GM19193 (cell line): ENCODE data around the gene FOXE3.

Experiments used
- POLR2A ChIP-seq: IDR thresholded peaks from 4 replicates; pipeline ENCODE4 v1.6.1; 2011; ENCODE audit not compliant: insufficient read depth, insufficient read length; ENCODE audit errors: extremely low read depth

Gene FOXE3

DNA sequence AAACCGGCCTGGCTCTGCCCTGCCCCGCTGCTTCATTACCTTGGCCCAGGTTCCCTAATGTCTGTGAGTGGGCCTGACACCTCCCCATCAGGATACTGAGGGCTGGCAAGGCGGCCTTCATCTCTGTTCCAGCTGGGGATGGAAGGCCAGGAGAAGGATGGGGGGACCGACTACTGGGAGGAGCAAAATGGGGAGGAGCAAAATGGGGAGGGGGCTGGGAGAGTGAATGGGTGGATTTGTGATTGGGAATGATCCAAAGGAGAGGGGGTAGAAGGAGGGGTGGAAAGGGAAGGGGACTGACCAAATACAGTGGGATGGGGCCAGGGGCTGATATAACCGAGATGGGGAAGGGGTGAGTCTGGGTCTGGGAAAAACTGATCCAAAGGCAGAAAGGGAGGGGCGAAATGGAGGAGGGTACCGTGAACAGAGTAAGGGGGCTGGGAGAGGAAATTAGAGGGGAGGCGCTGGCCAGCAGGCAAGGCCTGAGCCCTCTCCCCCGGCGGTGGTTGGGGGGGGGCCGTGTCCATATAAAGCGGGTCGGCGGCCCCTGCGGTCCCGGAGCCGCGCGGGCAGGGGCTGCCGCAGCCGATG is at the start of gene FOXE3:
Gene FOXE3 (plus strand): TSS at position 558 of the 591 bp plus-strand sequence. CDS start 31 bp downstream, at position 589.
- no peak for TF ChIP-seq POLR2A

DNA sequence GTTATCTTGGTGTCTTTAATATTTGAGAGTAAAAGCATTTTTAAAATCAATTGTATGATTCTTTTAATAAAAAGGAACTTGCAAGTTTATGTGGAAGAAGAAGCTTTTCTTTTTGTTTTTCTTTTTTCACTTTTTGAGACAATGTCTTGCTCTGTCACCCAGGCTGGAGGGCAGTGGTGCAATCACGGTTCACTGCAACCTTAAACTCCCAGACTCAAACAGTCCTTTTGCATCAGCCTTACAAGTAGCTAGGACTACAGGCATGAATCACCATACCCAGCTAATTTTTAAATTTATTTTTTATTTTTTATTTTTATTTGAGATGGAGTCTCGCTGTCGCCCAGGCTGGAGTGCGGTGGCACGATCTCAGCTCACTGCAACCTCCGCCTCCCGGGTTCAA is 48.4 kb upstream of the FOXE3 start:
- TF ChIP-seq POLR2A: no peak

DNA sequence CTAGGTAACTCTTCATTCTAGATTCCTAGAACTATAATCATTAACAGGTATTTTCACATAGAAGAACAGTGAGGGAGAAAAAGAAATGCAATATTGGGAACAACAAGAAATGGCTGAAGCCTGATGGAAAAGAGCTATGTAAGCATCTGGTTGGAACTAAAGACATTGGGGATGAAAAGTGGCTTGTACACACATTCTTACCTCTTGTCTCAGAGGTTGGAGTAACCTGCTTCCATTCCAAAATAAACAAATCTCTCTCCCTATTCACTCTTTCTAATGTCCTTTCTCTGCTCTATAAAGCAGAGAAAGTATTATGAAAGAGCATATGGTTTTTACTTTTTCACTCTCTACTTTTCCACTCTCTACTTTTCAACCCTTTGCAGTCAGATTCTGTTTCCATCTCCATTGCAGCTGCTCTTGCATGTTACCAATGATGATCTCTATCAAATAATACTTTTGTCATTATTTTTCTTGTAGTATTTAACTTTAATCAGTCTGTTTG is 45.0 kb upstream of the FOXE3 start:
- no peak for TF ChIP-seq POLR2A

DNA sequence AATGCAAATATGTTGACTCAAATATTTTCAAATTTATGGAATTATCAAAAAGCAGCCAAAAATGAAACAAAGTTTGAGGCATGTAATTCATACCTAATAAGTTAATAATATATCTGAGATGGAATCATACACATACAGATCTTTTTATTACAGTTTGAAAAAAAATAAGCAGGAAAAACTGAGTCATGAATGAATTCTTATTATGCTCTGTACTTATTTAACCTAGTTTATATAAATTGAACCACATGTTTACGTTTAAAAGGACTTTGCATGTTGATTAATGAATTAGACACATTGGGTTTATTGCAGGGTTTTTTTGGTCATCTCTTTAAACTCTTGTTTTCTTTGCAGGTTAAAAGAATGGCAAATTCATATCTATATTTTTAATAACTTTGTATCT is 41.6 kb upstream of the FOXE3 start:
- no peak for TF ChIP-seq POLR2A

DNA sequence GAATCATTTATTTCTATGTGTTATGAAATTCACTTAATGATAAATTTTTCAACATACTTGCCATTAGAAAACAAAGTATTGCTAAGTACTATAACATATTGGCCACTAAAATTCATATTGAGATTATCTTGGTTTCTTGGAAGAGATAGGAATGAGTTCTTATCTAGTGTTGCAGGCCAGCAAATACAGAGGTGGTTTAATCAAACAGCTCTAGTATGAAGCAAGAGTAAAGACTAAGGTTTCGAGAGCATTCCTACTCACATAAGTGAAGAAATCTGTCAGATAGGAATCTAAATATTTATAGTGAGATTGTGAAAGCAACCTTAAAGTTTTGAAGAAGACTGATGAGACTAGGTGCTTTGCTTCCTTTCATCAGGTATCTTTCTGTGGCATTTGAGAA is 37.9 kb upstream of the FOXE3 start:
- no peak for TF ChIP-seq POLR2A

DNA sequence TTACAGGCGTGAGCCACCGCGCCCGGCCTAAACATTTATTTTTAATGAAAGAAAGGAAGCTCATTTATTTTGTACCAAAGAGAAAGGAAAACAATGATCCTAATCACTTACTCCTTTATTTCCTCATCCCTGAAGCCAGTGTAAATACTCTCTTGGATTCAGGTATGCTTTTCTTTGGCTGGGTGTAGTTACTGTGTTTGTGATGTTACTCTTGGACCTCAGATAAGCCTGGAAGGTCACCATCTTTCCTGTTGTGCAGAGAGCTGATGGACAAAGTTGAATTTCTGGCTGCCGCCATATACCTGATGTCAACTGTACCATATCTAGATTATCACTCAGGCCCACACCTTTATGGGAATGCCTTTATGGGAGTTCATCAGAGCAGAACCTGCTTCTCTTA is 35.4 kb upstream of the FOXE3 start:
- no peak for TF ChIP-seq POLR2A

DNA sequence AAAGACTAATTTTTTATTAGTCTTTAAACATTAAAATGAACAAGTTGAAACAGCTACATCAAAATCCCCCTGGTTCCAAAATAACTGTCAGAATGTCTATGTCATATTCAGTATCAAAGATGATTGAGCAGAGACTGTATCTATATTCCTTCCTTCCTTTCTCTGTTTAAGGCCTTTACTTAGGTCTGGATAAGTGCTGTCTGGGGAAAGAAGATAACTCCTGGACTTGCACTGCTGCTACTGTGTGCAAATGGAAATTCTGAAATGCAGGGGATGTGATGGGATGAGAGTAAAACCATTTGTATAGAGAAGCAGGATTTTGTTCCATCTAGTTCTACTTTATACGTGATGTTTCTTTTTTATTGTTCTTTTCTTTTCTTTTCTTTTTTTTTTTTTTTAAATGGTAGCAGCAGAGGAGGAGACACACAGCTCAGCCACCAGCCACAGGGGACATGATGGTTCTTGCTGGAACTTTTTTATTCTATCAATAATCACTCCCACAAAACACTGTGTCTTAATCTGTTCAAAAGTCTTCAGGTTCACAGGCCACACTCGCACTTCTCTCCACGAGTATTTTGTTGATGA is 33.6 kb upstream of the FOXE3 start:
- TF ChIP-seq POLR2A: no peak

DNA sequence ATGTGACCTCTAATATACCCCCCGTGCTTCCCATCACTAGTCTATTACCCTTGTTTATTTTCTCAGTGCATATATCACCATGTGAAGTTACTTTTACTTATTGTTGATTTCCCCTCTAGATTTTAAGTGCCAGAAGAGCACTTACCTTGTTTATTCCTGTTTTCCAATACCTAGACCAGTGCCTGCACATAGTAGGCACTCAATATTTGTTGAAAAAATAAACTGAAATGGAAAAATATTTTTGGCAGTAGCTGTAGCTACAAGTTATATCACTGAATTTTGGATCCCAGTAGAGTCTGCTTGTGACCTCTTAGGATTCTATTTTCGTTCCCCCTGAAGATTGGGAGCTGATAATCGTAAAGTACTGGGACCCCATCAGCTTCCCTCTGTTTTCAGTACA is 32.0 kb upstream of the FOXE3 start:
- no peak for TF ChIP-seq POLR2A

DNA sequence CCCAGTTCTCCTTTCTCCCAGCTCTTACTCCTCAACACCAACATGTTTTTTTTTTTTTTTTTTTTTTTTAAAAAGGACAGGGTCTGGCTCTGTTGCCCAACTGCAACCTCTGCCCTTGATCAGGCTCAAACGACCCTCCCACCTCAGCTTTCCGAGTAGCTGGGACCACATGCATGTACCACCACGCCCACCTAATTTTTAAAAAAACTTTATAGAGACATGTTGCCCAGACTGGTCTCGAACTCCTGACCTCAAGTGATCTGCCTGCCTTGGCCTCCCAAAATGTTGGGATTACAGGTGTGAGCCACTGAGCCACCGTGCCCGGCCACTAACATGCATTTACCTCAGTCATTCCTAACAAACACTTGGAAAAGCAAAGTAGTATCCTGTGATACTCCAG is 31.1 kb upstream of the FOXE3 start:
- TF ChIP-seq POLR2A: no peak

DNA sequence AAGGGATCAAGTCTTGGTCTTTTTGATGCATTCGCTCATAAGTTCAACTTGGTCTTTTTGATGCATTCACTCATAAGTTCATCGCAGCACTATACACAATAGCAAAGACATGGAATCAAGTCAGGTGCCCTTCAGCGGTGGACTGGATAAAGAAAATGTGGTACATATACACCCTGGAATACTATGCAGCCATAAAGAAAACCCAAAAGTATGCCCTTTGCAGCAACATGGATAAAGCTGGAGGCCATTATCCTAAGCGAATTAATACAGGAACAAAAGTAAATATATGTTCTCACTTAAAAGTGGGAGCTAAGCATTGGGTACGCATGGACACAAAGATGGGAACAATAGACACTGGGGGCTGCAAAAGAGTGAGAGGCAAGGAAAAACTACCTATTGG is 29.8 kb upstream of the FOXE3 start:
- no peak for TF ChIP-seq POLR2A

DNA sequence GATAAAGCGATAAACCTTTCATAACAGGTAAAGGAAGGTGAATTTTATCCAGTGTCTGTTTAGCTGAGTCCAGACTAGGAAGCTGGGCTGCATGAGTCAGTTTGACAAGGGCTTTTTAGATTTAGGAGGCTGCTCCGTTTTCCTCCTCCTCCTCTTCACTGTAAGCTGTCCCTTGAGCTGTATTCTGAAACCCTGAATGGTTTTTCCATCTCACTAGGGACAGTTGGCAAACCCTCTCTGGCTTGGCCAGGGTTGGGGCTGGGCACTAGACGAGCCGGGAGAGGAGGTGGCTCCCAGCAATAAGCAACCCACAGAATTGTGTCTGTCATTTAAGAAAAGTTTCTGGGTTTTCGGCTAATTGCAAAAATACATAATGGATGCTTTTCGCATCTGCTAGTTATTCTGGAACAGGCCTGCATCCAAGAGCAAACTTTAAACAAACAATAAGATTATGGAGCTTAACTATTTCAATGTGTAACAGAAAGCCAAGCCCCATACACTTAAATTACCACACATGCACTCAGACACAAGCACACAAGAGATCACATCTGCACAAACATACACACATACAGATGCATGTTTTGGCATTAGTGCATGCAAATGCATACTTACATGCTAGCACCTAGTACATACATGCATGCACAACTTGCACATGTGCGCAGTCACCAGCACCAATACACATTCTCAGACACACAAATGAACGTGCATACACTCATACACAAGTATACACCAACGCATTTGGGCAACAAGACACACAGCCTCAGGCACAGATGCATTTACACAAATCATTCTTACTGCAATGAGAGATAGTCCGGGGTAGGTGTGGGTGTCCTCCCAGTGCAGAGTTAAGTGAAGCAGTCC is 27.8 kb upstream of the FOXE3 start:
- TF ChIP-seq POLR2A: no peak

DNA sequence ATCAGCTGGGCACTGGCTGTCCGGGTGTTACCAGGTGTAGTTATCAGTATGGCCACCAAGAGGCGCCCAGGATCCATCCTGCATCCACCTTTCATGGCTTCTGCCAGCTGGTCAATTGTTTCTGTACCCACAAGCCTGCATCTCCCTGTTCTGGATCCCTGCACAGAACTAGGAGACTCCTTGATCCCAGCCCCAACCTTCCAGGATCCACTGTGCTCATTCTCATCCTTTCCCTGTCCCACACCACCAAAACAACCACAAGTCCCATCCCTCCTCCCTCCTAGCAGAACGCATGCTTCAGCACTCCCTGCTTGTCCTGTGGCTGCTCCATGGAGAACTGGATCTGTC is 27.2 kb upstream of the FOXE3 start:
- no peak for TF ChIP-seq POLR2A

DNA sequence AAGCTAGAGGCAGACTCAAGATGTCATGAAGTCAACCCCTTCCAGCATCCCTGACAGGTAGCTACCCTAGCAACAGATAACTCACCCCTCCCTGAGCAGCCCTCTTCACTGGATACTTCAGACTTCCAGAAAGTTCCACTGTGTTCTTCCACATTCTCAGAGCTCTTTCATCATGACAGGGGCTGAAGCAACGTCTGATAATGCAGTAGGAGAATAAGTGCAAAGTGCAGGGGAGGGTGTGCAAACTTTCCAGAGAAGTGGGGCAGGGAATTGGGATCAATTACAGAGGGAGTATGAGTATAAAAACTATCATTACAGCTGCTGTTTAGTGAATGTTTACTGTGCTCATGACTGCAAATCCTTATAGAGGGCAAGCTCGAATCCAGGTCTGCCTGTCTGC is 26.4 kb upstream of the FOXE3 start:
- no peak for TF ChIP-seq POLR2A

DNA sequence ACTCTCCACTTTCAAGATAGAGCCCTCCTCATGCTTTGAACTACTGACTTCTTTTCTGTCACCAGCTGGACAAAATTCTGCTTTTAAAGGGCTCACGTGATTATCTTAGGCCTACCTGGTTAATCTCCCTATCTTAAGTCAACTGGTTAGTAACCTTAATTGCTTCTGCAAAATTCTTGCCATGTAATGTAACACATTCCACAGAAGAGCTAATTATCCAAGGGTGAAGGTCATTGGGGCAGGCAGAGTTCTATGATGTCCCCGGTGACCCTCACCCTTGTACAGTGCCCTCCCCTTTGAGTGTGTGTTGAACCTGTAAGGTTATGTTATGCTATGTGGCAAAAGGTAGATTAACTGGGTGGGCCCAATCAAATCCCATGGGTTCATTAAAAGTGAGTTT is 25.2 kb upstream of the FOXE3 start:
- no peak for TF ChIP-seq POLR2A

DNA sequence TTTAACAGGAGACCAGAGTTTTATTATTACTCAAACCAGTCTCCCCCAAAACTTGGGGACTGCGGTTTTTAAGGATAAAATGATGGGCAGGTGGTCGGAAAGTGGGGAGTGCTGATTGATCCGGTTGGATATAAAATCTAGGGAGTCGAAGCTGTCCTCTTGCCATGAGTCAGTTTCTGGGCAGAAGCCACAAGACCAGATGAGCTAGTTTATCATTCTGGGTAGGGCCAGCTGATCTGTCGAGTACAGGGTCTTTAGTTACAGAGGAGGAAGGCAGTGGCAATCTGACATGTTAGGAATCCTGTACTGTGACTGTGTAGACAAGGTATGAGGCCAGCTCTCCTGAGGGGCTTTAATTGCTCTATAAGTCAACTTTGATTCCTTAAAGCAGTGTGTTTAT is 22.9 kb upstream of the FOXE3 start:
- TF ChIP-seq POLR2A: no peak

DNA sequence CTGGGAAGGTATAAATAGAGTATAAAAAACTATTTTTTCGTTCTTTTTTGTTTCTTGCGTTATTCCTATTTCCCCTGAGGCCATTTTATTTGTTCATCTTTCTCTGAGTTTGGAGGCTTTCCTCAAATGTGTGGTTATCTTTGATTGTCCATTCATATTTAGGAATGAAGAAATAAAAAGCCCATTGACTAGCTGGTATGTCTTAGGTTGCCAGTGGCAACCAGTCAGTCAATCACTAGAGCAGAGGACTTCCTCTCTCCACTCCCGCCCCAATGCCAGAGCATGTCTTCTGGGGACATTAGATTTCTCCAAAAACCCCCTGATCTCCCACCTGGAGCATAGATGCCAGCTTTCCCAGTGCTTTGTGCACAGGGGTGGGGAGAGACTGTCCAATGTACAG is 20.7 kb upstream of the FOXE3 start:
- no peak for TF ChIP-seq POLR2A

DNA sequence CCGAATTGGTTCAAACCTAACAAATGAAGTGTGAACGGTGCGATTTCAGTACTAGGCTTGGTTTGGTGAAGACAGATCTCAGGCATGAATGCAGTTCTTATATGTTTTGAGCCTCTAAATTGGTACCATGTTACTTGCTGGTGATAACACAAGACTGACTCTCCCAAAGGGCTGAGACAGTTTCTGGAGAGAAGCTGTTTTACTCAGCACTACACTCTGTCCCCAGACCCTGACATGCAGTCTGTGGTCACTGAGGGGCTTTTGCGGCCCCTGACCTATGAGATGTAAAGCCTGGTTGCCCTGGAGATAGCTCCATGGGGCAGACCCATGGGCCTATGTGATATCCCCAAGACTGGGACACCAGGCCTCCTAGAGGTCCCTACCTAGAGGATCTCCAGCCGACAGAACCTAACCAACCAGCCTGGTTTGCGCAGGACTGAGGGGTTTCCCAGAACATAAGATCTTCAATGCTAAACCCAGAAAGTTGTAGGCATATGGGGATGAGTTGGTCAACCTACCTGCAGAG is 19.4 kb upstream of the FOXE3 start:
- TF ChIP-seq POLR2A: no peak
